ENCODE results near the gene ALPL.

- TF ChIP-seq CTCF (conservative IDR thresholded peaks at IDR 0.05; ENCODE audit: low read depth, low read length) (no peak), EZH2 (IDR thresholded peaks at IDR 0.05; ENCODE audit: borderline replicate concordance, low read depth, low read length, poor library complexity, severe bottlenecking) (no peak)
Observed at GRCh38 chr1:21531241-21531640, 22.0 kb downstream of the ALPL start.
